Liver (tissue), 9 donors: ENCODE data around the gene CDH26. TPM values are rescaled to one million over a fixed set of nuclear protein-coding genes. Genes with fewer than 3 reads are reported as not detected.

Source experiments
- DNase-seq: peaks from one replicate; pipeline ENCODE4 v3.0.0-alpha.2; 2017; ENCODE audit warnings: low spot score
- H3K27ac ChIP-seq, 2 donors: one replicate each; pipeline ENCODE4 v1.7.0; 2013; ENCODE audit warnings: inconsistent platforms in 2 of 2, low read length in 2 of 2, control low read depth in 1 of 2, low read depth in 1 of 2, mild to moderate bottlenecking in 1 of 2
- H3K27me3 ChIP-seq, 4 donors: one replicate each; pipeline versions ENCODE4 v1.6.1 to v1.7.0; 2013; ENCODE audit warnings: low read length in 3 of 4, inconsistent platforms in 1 of 4, mild to moderate bottlenecking in 1 of 4, moderate library complexity in 1 of 4; ENCODE audit not compliant: control insufficient read depth in 4 of 4, insufficient read depth in 4 of 4
- H3K36me3 ChIP-seq, 4 donors: one replicate each; pipeline versions ENCODE4 v1.6.1 to v1.7.0; 2013; ENCODE audit warnings: low read length in 3 of 4, mild to moderate bottlenecking in 3 of 4, low read depth in 1 of 4, moderate library complexity in 1 of 4; ENCODE audit not compliant: control insufficient read depth in 4 of 4, insufficient read depth in 3 of 4
- H3K4me1 ChIP-seq, 4 donors: one replicate each; pipeline versions ENCODE4 v1.6.1 to v1.7.0; 2013; ENCODE audit warnings: low read length in 3 of 4, mild to moderate bottlenecking in 3 of 4, moderate library complexity in 1 of 4; ENCODE audit not compliant: control insufficient read depth in 4 of 4, insufficient read depth in 4 of 4
- H3K4me3 ChIP-seq, 3 donors: one replicate each; pipeline versions ENCODE4 v1.6.1 to v1.7.0; 2013; ENCODE audit warnings: low read length in 3 of 3, control low read depth in 1 of 3, low read depth in 1 of 3, mild to moderate bottlenecking in 1 of 3
- H3K9ac ChIP-seq, 2 donors: one replicate each; pipeline ENCODE4 v1.7.0; 2013; ENCODE audit warnings: low read length in 2 of 2, mild to moderate bottlenecking in 2 of 2, moderate library complexity in 2 of 2, control low read depth in 1 of 2, low read depth in 1 of 2
- H3K9me3 ChIP-seq, 4 donors: one replicate each; pipeline versions ENCODE4 v1.6.1 to v1.7.0; 2013; ENCODE audit warnings: low read length in 3 of 4; ENCODE audit not compliant: control insufficient read depth in 4 of 4
- ATF3 ChIP-seq: IDR thresholded peaks from 2 replicates; pipeline ENCODE4 v1.6.1; 2016; ENCODE audit warnings: antibody characterized with exemption
- CTCF ChIP-seq: fragments of 150-350 bp; IDR thresholded peaks from 2 replicates; pipeline ENCODE4 v1.5.1; 2017; ENCODE audit warnings: improper control_type of control experiment, low read depth, low read length; ENCODE audit not compliant: missing input control
- FOXA2 ChIP-seq: IDR thresholded peaks from 2 replicates; pipeline ENCODE4 v1.6.1; 2016; ENCODE audit warnings: antibody characterized with exemption
- HNF4G ChIP-seq: IDR thresholded peaks from 2 replicates; pipeline ENCODE4 v1.6.1; 2016; ENCODE audit warnings: antibody characterized with exemption
- JUND ChIP-seq, 2 donors: IDR thresholded peaks; 2 replicates each; pipeline ENCODE4 v1.6.1; 2016; ENCODE audit warnings: antibody characterized with exemption in 2 of 2
- RXRA ChIP-seq, 2 donors: IDR thresholded peaks; 2 replicates each; pipeline ENCODE4 v1.6.1; 2017 to 2018; ENCODE audit warnings: antibody characterized with exemption in 2 of 2, mild to moderate bottlenecking in 1 of 2
- TAF1 ChIP-seq: conservative IDR thresholded peaks from 2 replicates; pipeline ENCODE4 v1.6.1; 2016; ENCODE audit warnings: antibody characterized with exemption, mild to moderate bottlenecking
- YY1 ChIP-seq: IDR thresholded peaks from 2 replicates; pipeline ENCODE4 v1.6.1; 2016; ENCODE audit warnings: antibody characterized with exemption, mild to moderate bottlenecking
- WGBS: extraction: QIAGEN DNeasy Blood & Tissue Kit; methylation state at CpG from one replicate; pipeline ENCODE4 v1.1.7; 2013; 5-methylcytosine and 5-hydroxymethylcytosine counted together
- polyA plus RNA-seq, 2 donors: library from polyadenylated mRNA; stranded (reverse) in 1 of 2; unstranded in 1 of 2; fragments of 200-250 nt in 1 of 2; fragments of >200 nt in 1 of 2; fragmentation: Nextera tagmentation in 1 of 2; extraction: Ambion mirVana in 1 of 2; gene quantifications; one replicate each; pipeline versions ENCODE4 v1.2.1 to v1.2.3, GENCODE V29; 2013 to 2015
- total RNA-seq, 2 donors: library from RNA; depleted of rRNA; stranded (reverse); fragments of >200 nt; gene quantifications; one replicate each; pipeline ENCODE4 v1.2.3, GENCODE V29; 2014
- TF ChIP-seq, protein P1 (sequence below): IDR thresholded peaks from 2 replicates; pipeline ENCODE4 v1.6.1; 2016; ENCODE audit warnings: antibody characterized with exemption, mild to moderate bottlenecking
- TF ChIP-seq, protein P2 (sequence below): IDR thresholded peaks from 2 replicates; pipeline ENCODE4 v1.6.1; 2016; ENCODE audit warnings: antibody characterized with exemption
- donor health status: healthy.
- donor health status: healthy.
- donor health status: healthy.
- donor health status: healthy.
- donor health status: healthy.

The CDH26 gene
- total and polyA plus RNA-seq, 4 donors = 0.03 to 0.70 (median 0.43) TPM

DNA sequence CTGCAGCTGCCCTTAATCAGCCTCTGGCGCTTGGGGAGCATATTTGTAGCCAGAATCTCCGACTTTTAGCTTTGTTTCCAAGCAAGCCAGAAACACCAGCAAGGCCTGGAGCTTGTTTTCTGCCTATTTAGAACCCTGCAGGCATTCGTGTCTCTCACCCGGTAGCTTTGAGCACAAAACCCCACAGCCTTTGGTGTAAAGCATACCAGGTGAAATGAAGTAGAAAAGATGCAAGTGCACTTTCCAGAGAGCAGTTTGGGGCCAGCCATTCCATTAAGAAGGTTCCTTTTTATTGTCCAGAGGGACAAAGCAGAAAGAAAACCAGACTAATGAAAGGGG lies 17.3 kb upstream of the CDH26 start:
- peaks cover 0 to 2% (median 0%) of the 10 kb centered on the region in 4 donors for H3K9me3 ChIP-seq
- 5% methylated on average over 4 of the region's 4 CpGs for WGBS
- TF ChIP-seq, protein P1, sequence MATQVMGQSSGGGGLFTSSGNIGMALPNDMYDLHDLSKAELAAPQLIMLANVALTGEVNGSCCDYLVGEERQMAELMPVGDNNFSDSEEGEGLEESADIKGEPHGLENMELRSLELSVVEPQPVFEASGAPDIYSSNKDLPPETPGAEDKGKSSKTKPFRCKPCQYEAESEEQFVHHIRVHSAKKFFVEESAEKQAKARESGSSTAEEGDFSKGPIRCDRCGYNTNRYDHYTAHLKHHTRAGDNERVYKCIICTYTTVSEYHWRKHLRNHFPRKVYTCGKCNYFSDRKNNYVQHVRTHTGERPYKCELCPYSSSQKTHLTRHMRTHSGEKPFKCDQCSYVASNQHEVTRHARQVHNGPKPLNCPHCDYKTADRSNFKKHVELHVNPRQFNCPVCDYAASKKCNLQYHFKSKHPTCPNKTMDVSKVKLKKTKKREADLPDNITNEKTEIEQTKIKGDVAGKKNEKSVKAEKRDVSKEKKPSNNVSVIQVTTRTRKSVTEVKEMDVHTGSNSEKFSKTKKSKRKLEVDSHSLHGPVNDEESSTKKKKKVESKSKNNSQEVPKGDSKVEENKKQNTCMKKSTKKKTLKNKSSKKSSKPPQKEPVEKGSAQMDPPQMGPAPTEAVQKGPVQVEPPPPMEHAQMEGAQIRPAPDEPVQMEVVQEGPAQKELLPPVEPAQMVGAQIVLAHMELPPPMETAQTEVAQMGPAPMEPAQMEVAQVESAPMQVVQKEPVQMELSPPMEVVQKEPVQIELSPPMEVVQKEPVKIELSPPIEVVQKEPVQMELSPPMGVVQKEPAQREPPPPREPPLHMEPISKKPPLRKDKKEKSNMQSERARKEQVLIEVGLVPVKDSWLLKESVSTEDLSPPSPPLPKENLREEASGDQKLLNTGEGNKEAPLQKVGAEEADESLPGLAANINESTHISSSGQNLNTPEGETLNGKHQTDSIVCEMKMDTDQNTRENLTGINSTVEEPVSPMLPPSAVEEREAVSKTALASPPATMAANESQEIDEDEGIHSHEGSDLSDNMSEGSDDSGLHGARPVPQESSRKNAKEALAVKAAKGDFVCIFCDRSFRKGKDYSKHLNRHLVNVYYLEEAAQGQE = no peak
- TF ChIP-seq CTCF (no peak), FOXA2 (no peak), HNF4G (no peak), JUND (IDR thresholded peaks at IDR 0.05) (no peak), TAF1 (no peak)

DNA sequence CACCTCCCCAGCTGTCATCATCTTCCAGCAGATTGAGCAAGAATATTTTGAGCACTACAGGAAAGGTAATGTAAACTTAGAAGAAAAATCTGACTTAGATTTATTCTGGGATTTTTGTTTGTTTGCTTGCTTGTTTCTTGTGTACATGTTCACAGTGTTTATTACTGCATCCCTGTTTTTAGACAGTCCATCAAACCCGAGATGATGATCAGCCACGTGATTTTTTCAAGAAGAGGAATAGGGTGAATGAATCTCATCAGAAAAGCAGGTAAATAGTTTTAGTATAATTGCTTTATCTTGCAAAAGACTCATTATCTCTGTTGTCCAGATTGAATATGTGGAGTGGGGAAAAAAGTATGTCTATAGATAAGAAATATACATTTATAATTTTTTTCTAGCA lies 16.0 kb upstream of the CDH26 start:
- Histone ChIP-seq H3K4me3 (no peak overlapping the region), H3K27me3 (no peaks in the 10 kb centered on the region), H3K9ac (no peak overlapping the region), H3K9me3 (peaks cover 0 to 2% (median 0%) of the 10 kb centered on the region in 4 donors), H3K27ac (no peak overlapping the region), H3K36me3 (peaks cover 0 to 8% (median 6%) of the 10 kb centered on the region in 4 donors), H3K4me1 (peaks cover 8 to 17% (median 13%) of the 10 kb centered on the region in 4 donors)
- no peak for TF ChIP-seq CTCF
- TF ChIP-seq, protein P2, sequence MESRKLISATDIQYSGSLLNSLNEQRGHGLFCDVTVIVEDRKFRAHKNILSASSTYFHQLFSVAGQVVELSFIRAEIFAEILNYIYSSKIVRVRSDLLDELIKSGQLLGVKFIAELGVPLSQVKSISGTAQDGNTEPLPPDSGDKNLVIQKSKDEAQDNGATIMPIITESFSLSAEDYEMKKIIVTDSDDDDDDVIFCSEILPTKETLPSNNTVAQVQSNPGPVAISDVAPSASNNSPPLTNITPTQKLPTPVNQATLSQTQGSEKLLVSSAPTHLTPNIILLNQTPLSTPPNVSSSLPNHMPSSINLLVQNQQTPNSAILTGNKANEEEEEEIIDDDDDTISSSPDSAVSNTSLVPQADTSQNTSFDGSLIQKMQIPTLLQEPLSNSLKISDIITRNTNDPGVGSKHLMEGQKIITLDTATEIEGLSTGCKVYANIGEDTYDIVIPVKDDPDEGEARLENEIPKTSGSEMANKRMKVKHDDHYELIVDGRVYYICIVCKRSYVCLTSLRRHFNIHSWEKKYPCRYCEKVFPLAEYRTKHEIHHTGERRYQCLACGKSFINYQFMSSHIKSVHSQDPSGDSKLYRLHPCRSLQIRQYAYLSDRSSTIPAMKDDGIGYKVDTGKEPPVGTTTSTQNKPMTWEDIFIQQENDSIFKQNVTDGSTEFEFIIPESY = no peak
- TF ChIP-seq ATF3 = no peak
- TF ChIP-seq FOXA2 = no peak
- TF ChIP-seq YY1 = no peak
- TF ChIP-seq RXRA (IDR thresholded peaks at IDR 0.05) = no peak
- WGBS = 91% methylated on average over 2 of the region's 2 CpGs
- no peak for DNase-seq

More for the DNA sequence above, 17.3 kb upstream of the CDH26 start:
- Histone ChIP-seq H3K9ac (peak overlapping the region; percentile 13 to 88), H3K27me3 (no peaks in the 10 kb centered on the region), H3K27ac (peak overlapping the region; percentile 96 to 97), H3K4me1 (peaks cover 8 to 17% (median 13%) of the 10 kb centered on the region in 4 donors), H3K36me3 (peaks cover 0 to 8% (median 6%) of the 10 kb centered on the region in 4 donors), H3K4me3 (peak overlapping the region; percentile 78 to 97 (median 80))
- no peak for DNase-seq
